ENCODE data around the gene KANTR.

GRCh38 chrX:53048169-53049126 is 45.5 kb upstream of the KANTR start, which contains the start of gene GPR173:
- TF ChIP-seq CTCF (IDR thresholded peaks at IDR 0.05) (no peak), POLR2A (IDR thresholded peaks at IDR 0.05) (no peak)
